HuH-7.5 (cell line): Measurements from ENCODE around the gene SBNO1.
"Not testable (repeated sequence)": the region's sequence is repeated elsewhere in the genome, so short reads cannot be mapped to it uniquely, and the experiment has no call there.

Source experiments
- DNase-seq: peaks from one replicate; pipeline ENCODE4 v3.0.0; 2011; ENCODE audit warnings: low spot score

SBNO1 gene

GRCh38 chr12:123388951-123389559, 24.4 kb upstream of the SBNO1 start:
- peak; percentile 43 for DNase-seq

GRCh38 chr12:123388177-123388950, 23.7 kb upstream of the SBNO1 start:
- peak; percentile 86 for DNase-seq

GRCh38 chr12:123387508-123388176, 23.0 kb upstream of the SBNO1 start:
- no peak for DNase-seq

- not testable (repeated sequence) for DNase-seq
These were observed 20.9 kb upstream of the SBNO1 start for GRCh38 chr12:123385536-123385935.

- DNase-seq: no peak
These were observed 20.3 kb upstream of the SBNO1 start for GRCh38 chr12:123384994-123385376.

- no peak for DNase-seq
These were observed 19.8 kb upstream of the SBNO1 start for GRCh38 chr12:123384318-123384993.

GRCh38 chr12:123382684-123383083, 18.0 kb upstream of the SBNO1 start:
- DNase-seq: no peak

- DNase-seq: no peak
These were observed 14.7 kb upstream of the SBNO1 start for GRCh38 chr12:123379391-123379790.

GRCh38 chr12:123372415-123372814, 7.8 kb upstream of the SBNO1 start:
- DNase-seq: not testable (repeated sequence)

- not testable (repeated sequence) for DNase-seq
These were observed 7.2 kb upstream of the SBNO1 start for GRCh38 chr12:123371667-123372368.

GRCh38 chr12:123369229-123369628, 4.6 kb upstream of the SBNO1 start:
- no peak for DNase-seq

- not testable (repeated sequence) for DNase-seq
These were observed 3.8 kb upstream of the SBNO1 start for GRCh38 chr12:123368431-123368830.

- no peak for DNase-seq
These were observed 2.9 kb upstream of the SBNO1 start for GRCh38 chr12:123367511-123367910.

- DNase-seq: peak; percentile 95
These were observed 624 bp upstream of the SBNO1 start for GRCh38 chr12:123365025-123365917.

- peak; percentile 32 for DNase-seq
These were observed 711 bp downstream of the SBNO1 start for GRCh38 chr12:123363740-123364531.

- DNase-seq: peak; percentile 27
These were observed 1.3 kb downstream of the SBNO1 start for GRCh38 chr12:123363390-123363739.

GRCh38 chr12:123358035-123358434, 6.6 kb downstream of the SBNO1 start:
- DNase-seq: no peak

GRCh38 chr12:123356159-123356670, 8.4 kb downstream of the SBNO1 start:
- no peak for DNase-seq

GRCh38 chr12:123354600-123354999, 10.0 kb downstream of the SBNO1 start:
- DNase-seq: no peak

- no peak for DNase-seq
These were observed 13.3 kb downstream of the SBNO1 start for GRCh38 chr12:123351349-123351748.
